Gastrocnemius medialis (tissue), 4 donors: ENCODE data around the gene CTTNBP2. TPM values are rescaled to one million over a fixed set of nuclear protein-coding genes. Genes with fewer than 3 reads are reported as not detected.

Experiments
- ATAC-seq, 2 donors: fragments of 150-250 bp; one replicate each; pipeline ENCODE4 v1.9.1; 2016
- DNase-seq, 2 donors: peaks; one replicate each; pipeline ENCODE4 v3.0.0-alpha.2; 2019
- H3K27ac ChIP-seq, 4 donors: fragments of 200-600 bp; sonication (generic); 1 replicate in 1 of 4; 2 replicates in 3 of 4; pipeline ENCODE4 v1.5.1; 2016 to 2018; ENCODE audit warnings: mild to moderate bottlenecking in 2 of 4, moderate library complexity in 1 of 4
- H3K27me3 ChIP-seq, 3 donors: fragments of 200-600 bp; sonication (generic) in 2 of 3; 1 replicate in 1 of 3; 2 replicates in 2 of 3; pipeline versions ENCODE4 v1.5.1 to v1.6.0; 2016 to 2019; ENCODE audit warnings: mild to moderate bottlenecking in 1 of 3, moderate library complexity in 1 of 3
- H3K36me3 ChIP-seq, 2 donors: fragments of 200-600 bp; sonication (generic) in 1 of 2; one replicate each; pipeline ENCODE4 v1.5.1; 2017 to 2018
- H3K4me1 ChIP-seq, 2 donors: fragments of 200-600 bp; sonication (generic) in 1 of 2; one replicate each; pipeline ENCODE4 v1.5.1; 2016 to 2017; ENCODE audit warnings: mild to moderate bottlenecking in 2 of 2
- H3K4me3 ChIP-seq, 4 donors: fragments of 200-600 bp; sonication (generic) in 3 of 4; 1 replicate in 1 of 4; 2 replicates in 3 of 4; pipeline ENCODE4 v1.5.1; 2016 to 2019; ENCODE audit warnings: mild to moderate bottlenecking in 2 of 4
- H3K9me3 ChIP-seq, 3 donors: fragments of 200-600 bp; sonication (generic) in 2 of 3; 1 replicate in 1 of 3; 2 replicates in 2 of 3; pipeline ENCODE4 v1.5.1; 2016 to 2019
- POLR2A ChIP-seq, 2 donors: fragments of 450-650 bp; IDR thresholded peaks; one replicate each; pipeline ENCODE4 v1.6.1; 2017; ENCODE audit warnings: antibody characterized with exemption in 2 of 2, mild to moderate bottlenecking in 2 of 2, moderate library complexity in 2 of 2
- in situ Hi-C, 4 donors: fragments of 200-750 bp; cut with MboI; loops; one replicate each; pipeline versions ENCODE4 v1.15.0 to v1.8.0; 2017; ENCODE audit warnings: low sequenced_read_pairs in 4 of 4
- intact Hi-C: fragments of 100-400 bp; cut with DNase I; formaldehyde crosslinking; loops from one replicate; pipeline ENCODE4 v1.15.1; 2023; ENCODE audit warnings: low total_unique reads
- total RNA-seq, 4 donors: library from RNA; depleted of rRNA; stranded (reverse); fragments of >200 nt; gene quantifications; one replicate each; pipeline versions ENCODE4 v1.1.0 to v1.2.3, GENCODE V29; 2016
- TF ChIP-seq, protein P1 (sequence below), 5 experiments: fragments of 450-650 bp in 3 of 5; fragments of 200-600 bp in 2 of 5; sonication (generic) in 2 of 5; IDR thresholded peaks in 4 of 5; conservative IDR thresholded peaks in 1 of 5; 1 replicate in 4 of 5; 2 replicates in 1 of 5; pipeline ENCODE4 v1.5.1; 2016 to 2019; ENCODE audit warnings: antibody characterized with exemption in 5 of 5, mild to moderate bottlenecking in 3 of 5, moderate library complexity in 3 of 5

Gene CTTNBP2
- total RNA-seq, 4 donors from 2014 or later = 0.49 to 1.8 (median 1.5) TPM

DNA sequence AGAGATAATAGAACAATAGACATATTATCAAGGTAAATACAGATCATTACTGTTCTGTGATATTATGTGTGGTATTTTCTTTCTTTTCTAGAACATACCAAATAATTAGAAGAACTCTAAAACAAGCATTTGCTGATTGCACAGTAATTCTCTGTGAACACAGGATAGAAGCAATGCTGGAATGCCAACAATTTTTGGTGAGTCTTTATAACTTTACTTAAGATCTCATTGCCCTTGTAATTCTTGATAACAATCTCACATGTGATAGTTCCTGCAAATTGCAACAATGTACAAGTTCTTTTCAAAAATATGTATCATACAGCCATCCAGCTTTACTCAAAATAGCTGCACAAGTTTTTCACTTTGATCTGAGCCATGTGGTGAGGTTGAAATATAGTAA lies 207.9 kb downstream of the CTTNBP2 start:
- Histone ChIP-seq H3K9me3 (no peaks in the 10 kb centered on the region), H3K4me1 (no peaks in the 10 kb centered on the region), H3K27me3 (no peaks in the 10 kb centered on the region), H3K27ac (no peak overlapping the region), H3K4me3 (no peak overlapping the region), H3K36me3 (no peaks in the 10 kb centered on the region)
- intact Hi-C loops = no loop called here
- DNase-seq (no peak), ATAC-seq (no peak)
- TF ChIP-seq, protein P1, sequence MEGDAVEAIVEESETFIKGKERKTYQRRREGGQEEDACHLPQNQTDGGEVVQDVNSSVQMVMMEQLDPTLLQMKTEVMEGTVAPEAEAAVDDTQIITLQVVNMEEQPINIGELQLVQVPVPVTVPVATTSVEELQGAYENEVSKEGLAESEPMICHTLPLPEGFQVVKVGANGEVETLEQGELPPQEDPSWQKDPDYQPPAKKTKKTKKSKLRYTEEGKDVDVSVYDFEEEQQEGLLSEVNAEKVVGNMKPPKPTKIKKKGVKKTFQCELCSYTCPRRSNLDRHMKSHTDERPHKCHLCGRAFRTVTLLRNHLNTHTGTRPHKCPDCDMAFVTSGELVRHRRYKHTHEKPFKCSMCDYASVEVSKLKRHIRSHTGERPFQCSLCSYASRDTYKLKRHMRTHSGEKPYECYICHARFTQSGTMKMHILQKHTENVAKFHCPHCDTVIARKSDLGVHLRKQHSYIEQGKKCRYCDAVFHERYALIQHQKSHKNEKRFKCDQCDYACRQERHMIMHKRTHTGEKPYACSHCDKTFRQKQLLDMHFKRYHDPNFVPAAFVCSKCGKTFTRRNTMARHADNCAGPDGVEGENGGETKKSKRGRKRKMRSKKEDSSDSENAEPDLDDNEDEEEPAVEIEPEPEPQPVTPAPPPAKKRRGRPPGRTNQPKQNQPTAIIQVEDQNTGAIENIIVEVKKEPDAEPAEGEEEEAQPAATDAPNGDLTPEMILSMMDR (IDR thresholded peaks at IDR 0.05 in 4 of 5, conservative IDR thresholded peaks at IDR 0.05 in 1 of 5) = no peak
- no peak for TF ChIP-seq POLR2A (IDR thresholded peaks at IDR 0.05)
- in situ Hi-C loops = no loop called here

DNA sequence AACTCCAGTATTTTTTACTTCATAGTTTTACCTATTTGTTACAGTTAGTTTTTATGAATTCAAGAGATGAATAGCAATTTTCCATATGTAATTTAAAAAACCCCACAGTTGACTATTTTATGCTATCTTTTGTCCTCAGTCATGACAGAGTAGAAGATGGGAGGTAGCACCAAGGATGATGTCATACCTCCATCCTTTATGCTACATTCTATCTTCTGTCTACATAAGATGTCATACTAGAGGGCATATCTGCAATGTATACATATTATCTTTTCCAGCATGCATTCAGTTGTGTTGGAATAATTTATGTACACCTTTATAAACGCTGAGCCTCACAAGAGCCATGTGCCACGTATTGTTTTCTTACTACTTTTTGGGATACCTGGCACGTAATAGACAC lies 209.2 kb downstream of the CTTNBP2 start:
- no peak overlapping the region for H3K27ac ChIP-seq
- DNase-seq (no peak), ATAC-seq (no peak)
- no peak overlapping the region for H3K4me3 ChIP-seq
- no peaks in the 10 kb centered on the region for H3K27me3 ChIP-seq
- in situ Hi-C loops (no loop called here), intact Hi-C loops (no loop called here)
- no peaks in the 10 kb centered on the region for H3K9me3 ChIP-seq
- no peaks in the 10 kb centered on the region for H3K4me1 ChIP-seq
- TF ChIP-seq POLR2A (IDR thresholded peaks at IDR 0.05) = no peak
- TF ChIP-seq, protein P1 (IDR thresholded peaks at IDR 0.05 in 4 of 5, conservative IDR thresholded peaks at IDR 0.05 in 1 of 5) = no peak
- H3K36me3 ChIP-seq = no peaks in the 10 kb centered on the region

DNA sequence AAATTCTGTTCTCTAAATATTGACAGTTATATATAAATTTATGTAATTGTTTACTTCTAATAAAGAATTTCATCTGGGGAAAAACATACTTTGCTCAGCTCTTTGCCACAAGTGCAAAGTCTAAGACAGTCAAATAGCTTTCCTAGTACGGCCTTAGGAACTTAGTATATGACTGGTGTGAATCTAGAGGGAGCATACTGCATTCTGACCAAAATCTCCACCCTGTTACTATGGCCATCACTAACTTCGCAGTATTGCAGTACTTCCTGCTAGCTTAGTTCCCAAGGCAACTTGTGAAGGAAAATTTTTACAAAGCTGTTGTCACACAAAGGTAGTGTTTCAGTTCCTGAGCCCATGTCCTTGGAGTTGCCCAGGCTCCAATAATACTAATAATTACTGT lies 211.9 kb downstream of the CTTNBP2 start:
- in situ Hi-C loops (no loop called here), intact Hi-C loops (no loop called here)
- no peak for DNase-seq
- Histone ChIP-seq H3K4me1 (no peaks in the 10 kb centered on the region), H3K36me3 (no peaks in the 10 kb centered on the region), H3K27me3 (no peaks in the 10 kb centered on the region), H3K27ac (no peak overlapping the region), H3K4me3 (no peak overlapping the region), H3K9me3 (no peaks in the 10 kb centered on the region)
- no peak for ATAC-seq
- no peak for TF ChIP-seq POLR2A (IDR thresholded peaks at IDR 0.05)
- TF ChIP-seq, protein P1 (IDR thresholded peaks at IDR 0.05 in 4 of 5, conservative IDR thresholded peaks at IDR 0.05 in 1 of 5) = no peak
